GM13977 (cell line): Measurements from ENCODE around the gene PTPN2.
"Not testable (repeated sequence)": the region's sequence is repeated elsewhere in the genome, so short reads cannot be mapped to it uniquely, and the experiment has no call there.

Experiments
- DNase-seq: peaks from one replicate; pipeline ENCODE4 v3.0.0; 2012; ENCODE audit warnings: low spot score
- in situ Hi-C: fragments of 300-500 bp; cut with MboI; formaldehyde crosslinking; loops from one replicate; pipeline ENCODE4 v1.12.0; 2022; ENCODE audit warnings: low sequenced_read_pairs, low pct_unique_long_range_greater_than_20kb, mixed read lengths, inconsistent platforms; ENCODE audit not compliant: unreplicated experiment
- TF ChIP-seq, protein P1 (sequence below): IDR thresholded peaks from 2 replicates; pipeline ENCODE4 v1.5.1; 2012; ENCODE audit warnings: mild to moderate bottlenecking, control low read depth; ENCODE audit not compliant: insufficient read depth; ENCODE audit errors: extremely low read depth, missing control alignments

Gene PTPN2

DNA sequence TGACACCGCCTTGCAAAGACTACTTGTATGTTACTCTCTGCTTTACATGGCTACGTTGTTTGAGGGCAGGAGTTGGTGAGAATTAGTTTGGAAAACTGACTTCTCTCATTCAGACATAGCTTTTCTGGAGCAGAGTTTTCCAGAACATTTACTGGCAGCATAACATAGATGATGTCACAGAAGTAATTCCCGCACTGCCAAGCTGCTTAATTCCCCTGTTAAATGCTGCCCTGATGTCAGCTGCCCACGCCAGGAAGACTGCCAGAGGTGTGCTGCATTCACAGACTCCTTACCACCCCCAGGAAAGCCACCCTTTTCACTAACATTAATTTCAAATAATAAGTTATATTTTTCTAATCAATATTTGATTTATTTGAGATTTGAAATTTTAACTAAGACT is 24.7 kb upstream of the PTPN2 start:
- TF ChIP-seq, protein P1, sequence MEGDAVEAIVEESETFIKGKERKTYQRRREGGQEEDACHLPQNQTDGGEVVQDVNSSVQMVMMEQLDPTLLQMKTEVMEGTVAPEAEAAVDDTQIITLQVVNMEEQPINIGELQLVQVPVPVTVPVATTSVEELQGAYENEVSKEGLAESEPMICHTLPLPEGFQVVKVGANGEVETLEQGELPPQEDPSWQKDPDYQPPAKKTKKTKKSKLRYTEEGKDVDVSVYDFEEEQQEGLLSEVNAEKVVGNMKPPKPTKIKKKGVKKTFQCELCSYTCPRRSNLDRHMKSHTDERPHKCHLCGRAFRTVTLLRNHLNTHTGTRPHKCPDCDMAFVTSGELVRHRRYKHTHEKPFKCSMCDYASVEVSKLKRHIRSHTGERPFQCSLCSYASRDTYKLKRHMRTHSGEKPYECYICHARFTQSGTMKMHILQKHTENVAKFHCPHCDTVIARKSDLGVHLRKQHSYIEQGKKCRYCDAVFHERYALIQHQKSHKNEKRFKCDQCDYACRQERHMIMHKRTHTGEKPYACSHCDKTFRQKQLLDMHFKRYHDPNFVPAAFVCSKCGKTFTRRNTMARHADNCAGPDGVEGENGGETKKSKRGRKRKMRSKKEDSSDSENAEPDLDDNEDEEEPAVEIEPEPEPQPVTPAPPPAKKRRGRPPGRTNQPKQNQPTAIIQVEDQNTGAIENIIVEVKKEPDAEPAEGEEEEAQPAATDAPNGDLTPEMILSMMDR = no peak
- DNase-seq = no peak
- in situ Hi-C loops = no loop called here

DNA sequence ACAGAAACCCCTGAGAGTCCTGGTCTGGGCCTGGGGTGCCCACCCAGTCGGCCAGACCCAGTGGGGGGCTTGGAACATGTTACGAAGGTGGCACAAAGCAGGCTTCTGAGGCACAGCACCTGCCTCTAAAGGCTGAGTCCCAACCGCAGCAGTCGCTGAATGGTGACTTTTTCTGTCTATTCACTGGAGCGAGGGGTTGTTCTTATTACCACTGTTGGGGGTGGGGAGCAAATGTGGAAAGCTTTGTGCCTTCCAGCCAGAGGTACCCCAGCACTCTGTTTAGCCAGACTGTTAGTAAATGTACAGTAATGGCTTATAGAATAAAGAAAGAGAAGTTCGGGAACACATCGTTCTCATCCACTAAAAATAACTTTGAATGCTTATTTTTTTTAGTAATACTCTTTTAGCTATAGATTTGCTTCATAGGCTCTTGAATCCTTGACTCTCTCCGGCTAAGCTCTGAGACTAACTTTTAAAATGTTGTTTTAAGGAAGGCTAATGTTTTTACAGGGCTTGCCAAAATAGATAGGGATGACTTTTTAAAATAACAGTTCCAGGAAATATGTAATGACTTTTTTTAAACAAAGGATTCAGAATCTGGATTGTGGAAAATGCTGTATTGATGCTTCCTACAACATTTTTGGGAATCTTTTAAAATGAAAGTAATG is 23.4 kb upstream of the PTPN2 start:
- TF ChIP-seq, protein P1 = no peak
- no peak for DNase-seq
- in situ Hi-C loops = no loop called here

DNA sequence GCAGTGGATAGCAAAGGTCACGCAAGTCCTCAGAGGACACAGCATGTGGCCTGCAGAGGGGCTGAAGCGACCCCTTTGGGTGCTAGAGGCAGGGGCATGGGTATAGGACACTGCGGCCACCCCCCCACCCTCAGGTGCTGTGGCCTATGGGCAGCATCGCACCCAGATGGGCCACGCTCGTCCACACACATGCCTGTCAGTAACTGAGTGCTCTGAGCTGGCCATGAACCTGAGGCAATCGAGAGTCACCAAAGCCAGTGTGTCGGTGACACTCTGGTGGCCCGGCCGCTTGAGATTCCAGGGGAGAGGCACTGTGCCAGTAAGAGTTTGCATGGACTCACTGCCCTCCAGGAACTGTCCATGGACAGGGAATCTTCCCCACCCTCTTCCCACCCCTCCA is 22.7 kb upstream of the PTPN2 start:
- TF ChIP-seq, protein P1 = no peak
- in situ Hi-C loops = no loop called here

DNA sequence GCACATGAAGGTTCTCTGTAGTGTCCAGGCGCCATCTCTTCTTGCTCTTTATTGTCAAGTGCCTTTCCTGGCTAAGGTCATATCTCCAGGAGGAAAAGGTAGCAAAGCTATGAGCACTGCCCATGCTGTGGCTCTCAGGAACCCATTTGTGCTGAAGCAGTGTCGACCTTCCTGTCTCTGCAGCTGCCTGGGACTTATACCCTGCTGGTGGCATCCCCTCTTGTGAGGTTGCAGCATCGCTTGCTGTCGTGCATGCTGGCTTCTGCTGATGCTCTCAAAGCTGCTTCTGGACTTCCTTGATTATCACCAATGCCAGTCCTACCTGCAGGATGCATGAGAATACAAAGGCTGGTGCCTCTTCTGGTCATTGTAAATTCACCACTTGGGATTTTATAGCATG is 22.1 kb upstream of the PTPN2 start:
- in situ Hi-C loops = no loop called here
- TF ChIP-seq, protein P1 = no peak

More for the DNA sequence above, 22.7 kb upstream of the PTPN2 start:
- no peak for DNase-seq

DNA sequence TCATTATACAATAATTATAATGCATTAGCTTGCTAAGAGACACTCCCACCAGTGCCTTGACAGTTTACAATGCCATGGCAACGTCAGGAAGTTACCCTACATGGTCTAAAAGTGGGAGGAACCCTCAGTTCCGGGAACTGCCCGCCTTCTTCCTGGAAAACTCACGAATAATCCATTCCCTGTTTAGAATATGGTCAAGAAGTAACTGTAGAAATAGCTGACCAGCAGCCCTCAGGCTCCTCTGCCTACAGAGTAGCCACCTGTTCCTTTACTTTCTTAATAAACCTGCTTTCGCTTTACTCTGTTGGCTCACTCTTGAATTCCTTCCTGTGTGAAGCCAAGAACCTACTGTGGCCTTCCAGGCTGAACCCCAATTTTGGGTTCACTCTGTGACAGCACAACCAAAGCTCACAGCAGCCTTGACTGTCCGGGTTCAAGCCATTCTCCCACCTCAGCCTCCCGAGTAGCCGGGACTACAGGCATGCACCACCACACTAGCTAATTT is 20.0 kb upstream of the PTPN2 start:
- TF ChIP-seq, protein P1 = no peak
- DNase-seq = no peak
- in situ Hi-C loops = no loop called here

More for the DNA sequence above, 22.1 kb upstream of the PTPN2 start:
- no peak for DNase-seq

DNA sequence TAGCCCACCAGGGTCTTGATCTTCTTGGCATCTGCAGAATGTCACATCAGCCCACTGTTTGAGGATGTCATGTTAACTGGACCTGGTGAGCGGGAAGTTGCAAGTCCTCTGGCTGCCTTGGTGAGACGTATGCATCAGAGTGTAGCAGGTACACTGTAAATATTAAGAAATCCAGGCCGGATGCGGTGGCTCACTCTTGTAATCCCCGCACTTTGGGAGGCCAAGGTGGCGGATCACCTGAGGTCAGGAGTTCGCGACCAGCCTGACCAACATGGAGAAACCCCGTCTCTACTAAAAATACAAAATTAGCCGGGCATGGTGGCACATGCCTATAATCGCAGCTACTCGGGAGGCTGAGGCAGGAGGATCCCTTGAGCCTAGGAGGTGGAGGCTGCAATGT is 17.2 kb upstream of the PTPN2 start:
- DNase-seq, in situ Hi-C loops: not testable (repeated sequence)

DNA sequence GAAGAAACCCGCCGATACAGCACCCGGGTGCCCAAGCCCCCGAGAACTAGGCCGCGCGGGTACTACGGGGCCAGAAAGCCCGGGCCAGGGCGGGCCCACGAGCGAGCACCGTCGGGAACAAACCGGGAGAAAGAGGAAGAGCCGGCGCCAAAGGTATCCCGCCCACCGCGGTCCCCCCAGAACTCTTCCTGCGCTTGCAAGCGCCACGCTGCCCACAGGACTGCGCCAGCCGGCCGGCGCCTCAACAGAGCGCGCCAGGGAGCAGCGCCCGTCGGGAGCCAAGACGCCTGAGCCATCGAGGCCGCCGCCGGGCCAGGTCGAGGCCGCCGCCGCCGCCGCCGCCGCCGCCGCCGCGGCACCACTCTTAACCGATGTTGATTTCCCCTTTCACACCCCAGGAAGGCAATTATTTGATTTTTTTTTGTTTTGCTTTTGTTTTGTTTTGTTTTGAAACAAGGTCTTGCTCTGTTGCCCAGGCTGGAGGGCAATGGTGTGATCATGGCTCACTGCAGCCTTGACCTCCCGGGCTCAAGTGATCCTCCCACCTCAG is 12.8 kb upstream of the PTPN2 start:
- not testable (repeated sequence) for DNase-seq
- in situ Hi-C loops = loop anchor here (10.0 kb wide), 1 partner anchor 142 kb away; no protein-coding TSS in a partner anchor
